LNCaP clone FGC (cell line): ENCODE data around the gene INPP4B.

Experiments
- DNase-seq: peaks from one replicate; pipeline ENCODE4 v3.0.0-alpha.2; 2011; ENCODE audit warnings: low read depth
- H3K4me3 ChIP-seq: 2 replicates; pipeline ENCODE4 v1.5.1; 2011; ENCODE audit warnings: mild to moderate bottlenecking, low read depth, low read length, control low read depth
- TF ChIP-seq, protein P1 (sequence below): IDR thresholded peaks from 2 replicates; pipeline ENCODE4 v1.5.1; 2012; ENCODE audit warnings: mild to moderate bottlenecking; ENCODE audit not compliant: control insufficient read depth, insufficient read depth; ENCODE audit errors: extremely low read depth

Gene INPP4B

DNA sequence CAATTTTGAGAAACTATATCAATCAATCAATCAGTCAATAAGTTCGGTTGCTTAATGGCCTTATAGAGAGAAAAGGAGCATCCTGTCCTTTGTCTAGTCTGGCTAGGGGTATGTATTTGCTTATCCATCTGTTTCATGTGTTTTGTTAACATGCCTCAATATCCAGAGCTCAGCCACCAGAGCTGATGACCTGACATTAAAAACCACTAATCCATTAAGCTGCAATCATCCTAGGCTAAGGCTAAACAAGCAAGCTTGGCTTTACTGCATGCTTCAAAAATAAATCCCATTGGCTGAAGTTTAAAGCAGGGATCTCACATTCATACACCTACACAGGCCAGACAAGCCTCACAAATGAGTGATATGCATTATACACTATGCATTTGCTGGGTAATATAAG is 139.7 kb downstream of the INPP4B start:
- H3K4me3 ChIP-seq, result no peak overlapping the region
- TF ChIP-seq, protein P1, sequence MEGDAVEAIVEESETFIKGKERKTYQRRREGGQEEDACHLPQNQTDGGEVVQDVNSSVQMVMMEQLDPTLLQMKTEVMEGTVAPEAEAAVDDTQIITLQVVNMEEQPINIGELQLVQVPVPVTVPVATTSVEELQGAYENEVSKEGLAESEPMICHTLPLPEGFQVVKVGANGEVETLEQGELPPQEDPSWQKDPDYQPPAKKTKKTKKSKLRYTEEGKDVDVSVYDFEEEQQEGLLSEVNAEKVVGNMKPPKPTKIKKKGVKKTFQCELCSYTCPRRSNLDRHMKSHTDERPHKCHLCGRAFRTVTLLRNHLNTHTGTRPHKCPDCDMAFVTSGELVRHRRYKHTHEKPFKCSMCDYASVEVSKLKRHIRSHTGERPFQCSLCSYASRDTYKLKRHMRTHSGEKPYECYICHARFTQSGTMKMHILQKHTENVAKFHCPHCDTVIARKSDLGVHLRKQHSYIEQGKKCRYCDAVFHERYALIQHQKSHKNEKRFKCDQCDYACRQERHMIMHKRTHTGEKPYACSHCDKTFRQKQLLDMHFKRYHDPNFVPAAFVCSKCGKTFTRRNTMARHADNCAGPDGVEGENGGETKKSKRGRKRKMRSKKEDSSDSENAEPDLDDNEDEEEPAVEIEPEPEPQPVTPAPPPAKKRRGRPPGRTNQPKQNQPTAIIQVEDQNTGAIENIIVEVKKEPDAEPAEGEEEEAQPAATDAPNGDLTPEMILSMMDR, result no peak
- no peak for DNase-seq

DNA sequence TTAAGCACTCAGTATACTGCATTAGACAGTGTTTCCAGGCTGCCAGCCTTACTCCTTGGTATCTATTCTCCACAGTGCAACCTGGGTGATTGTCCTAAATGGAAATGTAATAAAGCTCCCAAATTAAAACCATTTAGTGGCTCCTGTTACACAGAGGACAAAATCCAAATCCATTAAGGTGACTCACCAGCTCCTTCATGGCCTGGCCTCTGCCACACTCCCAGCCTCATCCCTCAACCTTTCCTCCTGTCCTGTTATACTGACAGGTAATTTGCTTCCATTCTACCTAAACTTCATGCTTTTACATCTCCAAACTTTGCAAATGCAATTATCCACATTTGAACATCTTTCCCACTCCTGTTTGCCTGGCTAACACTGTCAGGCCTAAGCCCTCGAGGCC is 140.3 kb downstream of the INPP4B start:
- no peak for DNase-seq
- TF ChIP-seq, protein P1, result no peak
- H3K4me3 ChIP-seq, result no peak overlapping the region

DNA sequence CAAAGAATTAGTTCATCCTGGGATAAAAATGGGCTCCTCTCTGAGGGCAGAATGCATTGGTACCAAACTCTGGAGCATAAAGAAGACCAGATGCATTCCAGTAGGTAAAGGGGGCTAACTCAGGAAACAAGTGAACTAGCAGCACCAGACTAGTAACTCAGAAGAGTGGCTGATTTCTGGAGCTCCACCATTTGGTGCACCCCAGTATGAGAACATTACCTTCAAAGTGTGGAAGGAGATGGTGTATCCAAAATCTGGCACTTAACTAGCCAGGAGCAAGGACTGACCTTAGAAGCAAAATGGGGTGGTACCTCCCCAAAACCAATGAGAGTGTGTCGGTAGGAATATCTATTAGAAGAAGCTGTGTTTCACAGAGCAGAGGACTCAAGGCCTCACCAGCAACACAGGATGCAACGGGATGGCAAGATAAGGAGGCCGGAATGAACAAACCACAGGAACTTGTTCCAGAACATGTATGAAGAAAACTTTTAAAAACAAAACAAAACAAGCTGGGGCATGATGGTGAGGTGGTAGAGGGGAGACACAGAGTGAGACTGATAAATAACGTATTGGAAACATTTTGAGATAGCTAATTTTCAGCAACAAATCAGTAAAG is 142.3 kb downstream of the INPP4B start:
- no peak overlapping the region for H3K4me3 ChIP-seq
- DNase-seq, result no peak
- TF ChIP-seq, protein P1, result no peak

DNA sequence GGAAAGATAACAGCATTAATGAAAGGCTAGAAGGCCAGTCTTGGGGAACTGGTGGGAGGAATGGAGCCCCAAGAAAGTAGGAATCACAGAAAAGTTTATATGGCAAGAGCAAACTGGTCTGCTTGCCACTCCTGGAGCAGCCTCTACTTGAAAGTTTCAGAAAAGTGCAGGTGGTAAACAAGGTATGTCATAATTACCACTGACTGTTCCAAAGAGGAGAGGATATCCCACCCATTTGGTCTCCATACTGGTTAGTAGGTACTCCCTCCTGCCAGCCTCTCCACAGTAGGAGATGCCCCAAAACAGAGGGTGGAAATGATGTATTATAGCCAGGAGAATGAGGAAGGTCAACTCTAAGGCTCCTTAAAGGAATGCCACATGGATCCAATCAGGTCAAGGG is 145.1 kb downstream of the INPP4B start:
- TF ChIP-seq, protein P1, result no peak
- H3K4me3 ChIP-seq, result no peak overlapping the region
- no peak for DNase-seq

DNA sequence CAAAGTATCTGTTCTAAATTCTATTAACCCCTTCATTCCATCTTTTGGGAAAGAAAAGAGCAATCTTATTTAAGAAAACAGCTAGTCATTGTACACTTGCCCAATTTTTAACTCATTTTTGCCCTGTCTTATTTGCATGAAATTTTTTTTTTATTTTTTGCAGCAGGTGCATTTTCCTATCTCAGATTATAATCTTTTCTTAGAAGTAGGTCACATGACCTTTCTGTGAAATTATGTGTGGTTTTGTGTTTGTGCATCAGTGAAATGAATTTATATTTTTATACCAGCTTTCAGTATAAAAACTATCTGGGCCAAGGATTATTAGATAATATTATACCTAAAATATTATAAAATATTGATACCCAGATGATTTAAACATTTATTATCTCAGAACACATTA is 145.6 kb downstream of the INPP4B start:
- H3K4me3 ChIP-seq, result no peak overlapping the region
- no peak for DNase-seq
- TF ChIP-seq, protein P1, result no peak

DNA sequence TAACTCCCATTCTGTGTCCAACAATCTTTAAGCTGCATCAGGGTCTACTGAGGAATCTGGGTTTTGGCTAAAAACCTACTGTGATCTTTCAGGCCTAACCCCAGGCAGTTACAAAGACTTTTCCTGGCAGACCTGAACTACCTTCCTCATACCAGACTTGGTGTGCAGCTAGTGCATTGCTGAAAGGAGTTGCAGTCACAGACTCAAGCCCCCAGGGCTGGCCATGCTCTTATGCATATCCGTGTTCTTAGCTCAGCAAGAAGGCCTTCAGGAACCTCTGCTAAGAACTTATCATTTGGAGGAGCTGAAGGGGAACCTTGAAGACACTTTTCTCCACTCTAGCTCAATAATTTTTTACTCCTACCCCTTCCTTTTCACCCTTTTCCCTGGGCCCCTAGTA is 147.5 kb downstream of the INPP4B start:
- no peak for DNase-seq
- no peak overlapping the region for H3K4me3 ChIP-seq
- TF ChIP-seq, protein P1, result no peak

DNA sequence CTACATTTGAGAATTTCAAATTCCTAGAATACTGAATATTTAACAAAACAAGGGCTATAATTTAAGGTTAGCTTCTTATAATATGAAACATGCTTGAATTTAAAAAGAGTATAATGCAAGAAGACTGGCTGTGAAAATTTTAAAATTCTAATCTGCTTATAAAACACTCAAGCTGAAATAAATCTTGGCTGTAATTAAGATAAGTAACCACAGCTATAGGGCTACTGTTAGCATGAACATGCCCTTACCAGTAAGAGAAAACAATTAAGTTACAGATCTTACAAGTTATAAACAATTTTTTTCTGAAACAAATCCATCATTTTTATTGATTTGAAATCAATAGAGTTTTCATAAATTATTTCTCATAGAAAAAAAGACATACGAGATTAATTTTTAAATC is 148.2 kb downstream of the INPP4B start:
- no peak for DNase-seq
- no peak overlapping the region for H3K4me3 ChIP-seq
- TF ChIP-seq, protein P1, result no peak
